22Rv1 (cell line): ENCODE data around the gene ANHX.

Source experiments
- H3K27ac ChIP-seq: fragments of 450-650 bp; 2 replicates; pipeline ENCODE4 v1.5.1; 2017
- CTCF ChIP-seq: fragments of 450-650 bp; IDR thresholded peaks from 2 replicates; pipeline ENCODE4 v1.5.1; 2017; ENCODE audit warnings: mild to moderate bottlenecking
- ZFX ChIP-seq: fragments of 450-650 bp; IDR thresholded peaks from 2 replicates; pipeline ENCODE4 v1.6.1; 2017; ENCODE audit warnings: antibody characterized with exemption, borderline replicate concordance

The ANHX gene

GRCh38 chr12:133203344-133204263 is 32.1 kb downstream of the ANHX start:
- TF ChIP-seq CTCF, result no peak
- H3K27ac ChIP-seq, result no peak overlapping the region

GRCh38 chr12:133202493-133203343 is 33.0 kb downstream of the ANHX start:
- H3K27ac ChIP-seq, result no peak overlapping the region
- TF ChIP-seq CTCF, result no peak
- TF ChIP-seq ZFX, result no peak

GRCh38 chr12:133201888-133202287 is 33.8 kb downstream of the ANHX start:
- TF ChIP-seq CTCF (no peak), ZFX (no peak)
- H3K27ac ChIP-seq, result no peak overlapping the region

- TF ChIP-seq CTCF (no peak), ZFX (no peak)
- H3K27ac ChIP-seq, result no peak overlapping the region
Measured at GRCh38 chr12:133192847-133193246, 42.8 kb downstream of the ANHX start.

GRCh38 chr12:133190176-133190575 is 45.5 kb downstream of the ANHX start:
- H3K27ac ChIP-seq, result no peak overlapping the region
- TF ChIP-seq CTCF (no peak), ZFX (no peak)

- TF ChIP-seq CTCF (peak; percentile 97), ZFX (no peak)
- peak within 1 kb of the TSS; percentile 68 for H3K27ac ChIP-seq
Measured at GRCh38 chr12:133181238-133181959, 54.3 kb downstream of the ANHX start, which contains the start of gene ZNF268. TSS of gene ZNF268 (plus strand) at chr12:133181495. CDS start at chr12:133181998, 503 bp downstream.
